HG03095 (cell line): ENCODE data around the gene TRIM26.
"Not testable (repeated sequence)": the region's sequence is repeated elsewhere in the genome, so short reads cannot be mapped to it uniquely, and the experiment has no call there.

Experiments
- ATAC-seq: cut with Tn5 transposase; IDR thresholded peaks from one replicate; pipeline ENCODE4 v1.9.1; 2021; ENCODE audit warnings: moderate library complexity; ENCODE audit not compliant: unreplicated experiment

TRIM26 gene

GRCh38 chr6:30155520-30156261, 57.5 kb downstream of the TRIM26 start:
- ATAC-seq: no peak

GRCh38 chr6:30154709-30155519, 58.3 kb downstream of the TRIM26 start:
- no peak for ATAC-seq

- ATAC-seq: no peak
Measured at GRCh38 chr6:30154061-30154460, 59.1 kb downstream of the TRIM26 start.

GRCh38 chr6:30152910-30153610, 60.1 kb downstream of the TRIM26 start:
- ATAC-seq: no peak

GRCh38 chr6:30152016-30152673, 61.1 kb downstream of the TRIM26 start:
- ATAC-seq: no peak

- ATAC-seq: no peak
Measured at GRCh38 chr6:30151580-30151979, 61.6 kb downstream of the TRIM26 start.

GRCh38 chr6:30150671-30151395, 62.4 kb downstream of the TRIM26 start:
- ATAC-seq: no peak

- ATAC-seq: no peak
Measured at GRCh38 chr6:30149858-30150550, 63.2 kb downstream of the TRIM26 start.

- no peak for ATAC-seq
Measured at GRCh38 chr6:30149234-30149633, 64.0 kb downstream of the TRIM26 start.

- ATAC-seq: no peak
Measured at GRCh38 chr6:30147096-30147495, 66.1 kb downstream of the TRIM26 start.

GRCh38 chr6:30145818-30146217, 67.4 kb downstream of the TRIM26 start:
- ATAC-seq: no peak

- ATAC-seq: no peak
Measured at GRCh38 chr6:30144811-30145210, 68.4 kb downstream of the TRIM26 start.

- no peak for ATAC-seq
Measured at GRCh38 chr6:30143780-30144179, 69.4 kb downstream of the TRIM26 start.

- no peak for ATAC-seq
Measured at GRCh38 chr6:30142665-30143064, 70.5 kb downstream of the TRIM26 start.

GRCh38 chr6:30140240-30140639, 73.0 kb downstream of the TRIM26 start:
- ATAC-seq: not testable (repeated sequence)

- no peak for ATAC-seq
Measured at GRCh38 chr6:30136570-30137286, 76.5 kb downstream of the TRIM26 start.

- ATAC-seq: no peak
Measured at GRCh38 chr6:30135757-30136156, 77.4 kb downstream of the TRIM26 start, which contains the start of gene TRIM40. TSS of gene TRIM40 (plus strand) at chr6:30136140. CDS start at chr6:30137037, 897 bp downstream.

- no peak for ATAC-seq
Measured at GRCh38 chr6:30135147-30135546, 78.1 kb downstream of the TRIM26 start.
